ENCODE results near the gene NRP1.
"Not testable (repeated sequence)": the region's sequence is repeated elsewhere in the genome, so short reads cannot be mapped to it uniquely, and the experiment has no call there.

The NRP1 gene

DNA sequence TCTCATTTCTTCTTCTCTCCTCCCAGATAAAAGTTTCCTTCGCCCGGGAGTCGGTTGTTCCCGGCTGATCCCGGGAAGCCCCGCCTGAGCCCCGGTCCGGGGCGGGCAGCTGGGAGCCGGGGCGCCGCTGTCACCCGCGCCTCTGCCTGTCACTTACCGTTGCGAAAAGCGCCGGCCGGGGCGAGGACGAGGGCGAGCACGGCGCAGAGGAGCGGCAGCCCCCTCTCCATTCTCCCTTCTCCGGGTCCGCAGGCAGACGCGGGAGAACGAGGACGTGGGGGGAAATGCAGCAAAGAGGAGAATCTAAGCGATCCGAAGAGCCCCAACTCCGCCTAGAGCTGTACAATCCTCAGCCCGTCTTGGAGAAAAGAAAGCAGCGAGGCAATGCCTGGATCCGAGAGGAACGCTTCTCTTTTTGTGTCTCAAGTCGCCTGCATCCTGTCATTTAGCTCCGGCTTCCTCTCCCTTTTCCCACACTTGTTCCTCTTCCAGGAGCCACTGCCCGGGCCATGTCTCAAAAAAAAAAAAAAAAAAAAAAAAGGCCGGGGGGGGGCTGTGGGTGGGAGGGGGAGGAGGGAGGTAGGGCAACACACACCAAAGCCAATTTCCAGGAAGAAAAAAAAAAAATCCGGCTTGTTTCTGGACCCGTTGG lies at the start of gene NRP1:
NRP1 (minus strand) TSS at position 515 of the 652 bp plus-strand sequence; CDS start at position 230, 285 bp downstream.
- DNase-seq = peak in 31 of 42 donors; percentile 7 to 58 (median 25)
- intact Hi-C loops (cut with DNase I) = loop anchor here (5.0 kb wide), 1 partner anchor 1303 kb away; no protein-coding TSS in a partner anchor

- DNase-seq; intact Hi-C loops (cut with DNase I): not testable (repeated sequence)
Observed at GRCh38 chr10:33384201-33384600, 49.7 kb upstream of the NRP1 start.

DNA sequence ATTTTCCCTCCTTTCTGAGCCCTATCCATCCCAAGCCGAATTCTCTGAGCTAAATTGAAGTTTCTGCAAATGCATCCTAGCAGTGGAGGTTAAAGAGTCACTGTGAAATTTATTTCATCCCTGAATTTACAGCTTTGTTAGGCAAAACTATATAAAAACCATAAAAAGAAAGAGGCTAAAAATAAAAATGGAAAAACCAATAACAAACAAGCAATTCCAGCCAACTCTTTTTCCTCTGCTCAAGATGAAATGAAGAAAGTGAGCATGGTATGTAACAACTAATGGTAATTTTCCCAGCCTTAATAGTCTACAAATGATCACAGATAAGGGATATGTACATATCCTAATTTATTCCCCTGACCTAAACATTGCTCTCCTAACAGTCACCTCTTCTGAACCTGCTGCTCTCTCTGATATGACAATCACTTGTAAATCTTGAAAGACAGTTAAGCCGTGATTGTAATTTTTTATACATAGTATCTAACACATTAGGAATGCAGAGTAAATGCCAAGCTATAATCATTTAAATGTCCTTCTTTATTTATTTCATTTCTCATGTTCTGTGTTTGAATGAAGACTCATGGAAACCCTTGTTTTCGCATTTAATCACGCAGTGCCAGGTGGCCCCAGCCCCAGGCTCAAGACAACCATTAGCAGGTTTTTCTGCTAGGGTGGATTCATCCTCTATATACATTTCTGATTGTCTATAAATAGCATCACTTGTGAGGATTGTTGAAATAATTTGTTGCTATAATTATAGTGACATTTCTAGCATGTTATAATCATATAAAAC lies 48.6 kb upstream of the NRP1 start:
- intact Hi-C loops (cut with DNase I) = no loop called here
- DNase-seq = no peak

GRCh38 chr10:33382216-33382600 lies 47.7 kb upstream of the NRP1 start:
- intact Hi-C loops (cut with DNase I) = no loop called here
- no peak for DNase-seq

GRCh38 chr10:33381451-33382215 lies 47.2 kb upstream of the NRP1 start:
- DNase-seq = no peak
- intact Hi-C loops (cut with DNase I) = no loop called here

- intact Hi-C loops (cut with DNase I) = no loop called here
- no peak for DNase-seq
Observed at GRCh38 chr10:33377658-33378025, 43.2 kb upstream of the NRP1 start.

DNA sequence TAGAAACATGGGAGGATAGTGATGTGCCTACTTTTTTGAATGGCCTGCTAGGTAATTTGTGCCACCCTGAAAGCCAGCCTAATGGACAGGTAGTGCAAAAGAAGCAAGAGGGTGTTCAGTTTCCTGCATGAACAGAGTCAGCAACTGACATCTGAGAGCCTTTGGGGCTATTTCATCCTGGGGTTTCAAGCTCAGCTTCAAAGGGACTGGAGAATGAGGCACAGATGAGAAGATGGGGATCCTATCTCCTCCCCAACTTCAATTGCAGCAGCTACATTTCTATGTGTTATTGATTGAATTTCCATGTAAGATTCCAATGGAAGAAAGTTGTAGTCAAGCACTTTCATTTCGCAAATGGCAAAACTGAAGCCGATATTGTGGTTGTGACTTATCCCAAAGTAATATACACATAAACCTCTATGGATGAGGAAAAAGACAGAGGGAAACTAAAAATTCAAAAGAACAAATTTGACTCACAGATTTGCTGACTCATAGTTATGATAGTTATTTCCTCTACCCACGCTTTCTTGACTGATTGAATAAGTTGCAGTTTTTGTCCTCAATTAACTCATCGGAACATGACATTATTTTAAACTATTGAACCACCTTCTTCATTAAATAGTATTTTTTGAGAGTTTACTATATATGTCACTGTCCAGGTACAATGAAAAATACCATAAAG lies 42.6 kb upstream of the NRP1 start:
- intact Hi-C loops (cut with DNase I) = no loop called here
- no peak for DNase-seq

GRCh38 chr10:33376476-33376875 lies 42.0 kb upstream of the NRP1 start:
- DNase-seq = no peak
- intact Hi-C loops (cut with DNase I) = no loop called here

DNA sequence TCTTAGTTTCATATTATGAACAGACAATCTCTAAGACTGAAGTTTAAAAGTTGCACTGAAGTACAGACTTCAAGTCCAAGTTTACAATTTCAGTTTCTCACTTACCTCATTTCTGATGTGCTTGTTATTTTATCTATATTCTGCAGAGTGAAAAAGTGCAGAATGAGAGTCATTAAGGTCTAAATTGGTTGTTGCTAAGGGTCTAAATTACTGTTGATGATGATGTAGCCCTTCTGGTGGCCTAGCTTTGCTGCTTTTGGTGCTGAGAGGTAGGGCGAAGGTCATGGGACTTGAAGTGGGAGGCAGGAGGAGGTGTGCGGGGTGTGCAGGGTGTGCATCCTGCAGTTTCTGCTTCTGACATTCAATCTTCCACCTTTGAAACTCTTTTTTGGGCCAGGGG lies 38.8 kb upstream of the NRP1 start:
- intact Hi-C loops (cut with DNase I) = no loop called here
- no peak for DNase-seq

- DNase-seq = no peak
- intact Hi-C loops (cut with DNase I) = no loop called here
Observed at GRCh38 chr10:33371234-33371633, 36.8 kb upstream of the NRP1 start.

- intact Hi-C loops (cut with DNase I) = no loop called here
- DNase-seq = no peak
Observed at GRCh38 chr10:33370434-33370930, 36.0 kb upstream of the NRP1 start.

DNA sequence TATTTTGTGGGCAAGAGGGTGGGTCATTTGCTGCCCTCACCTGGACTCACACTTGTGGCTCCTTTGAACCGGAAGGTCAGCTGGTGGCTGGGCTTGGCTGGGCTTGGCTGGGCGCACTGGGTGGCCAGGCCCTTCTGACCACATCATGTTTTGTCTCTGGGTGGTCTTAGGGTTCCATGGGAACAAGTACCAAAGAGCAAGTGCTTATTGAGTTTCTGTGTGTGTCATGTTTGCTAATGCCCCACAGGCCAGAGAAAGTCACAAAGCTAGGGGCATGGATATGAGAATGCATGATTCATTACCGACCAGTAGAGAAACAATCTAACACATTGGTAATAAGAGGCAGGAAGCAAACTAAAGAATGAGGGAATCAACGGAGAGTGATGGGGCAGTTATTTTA lies 33.6 kb upstream of the NRP1 start:
- no peak for DNase-seq
- intact Hi-C loops (cut with DNase I) = no loop called here

GRCh38 chr10:33365871-33366411 lies 31.5 kb upstream of the NRP1 start:
- intact Hi-C loops (cut with DNase I) = no loop called here
- DNase-seq = no peak

DNA sequence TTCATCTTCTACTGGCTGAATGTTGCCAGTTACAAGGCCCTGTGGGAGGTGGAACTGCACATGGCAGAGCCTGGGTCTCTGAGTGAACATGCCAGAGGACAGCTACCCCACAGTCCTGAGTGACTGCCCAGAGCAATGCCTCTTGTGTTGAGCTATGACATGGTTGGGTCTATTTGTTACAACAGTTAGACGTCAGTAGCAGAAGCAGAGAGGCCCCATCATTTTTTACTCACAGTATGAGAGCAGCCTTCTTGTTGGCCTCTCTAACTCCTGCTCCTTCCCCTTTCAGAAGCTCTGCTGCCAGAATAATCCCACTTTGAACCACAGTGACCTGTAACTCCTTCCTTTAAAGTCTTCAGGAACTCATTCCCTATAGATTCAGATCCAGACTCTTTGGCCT lies 30.8 kb upstream of the NRP1 start:
- DNase-seq = no peak
- intact Hi-C loops (cut with DNase I) = no loop called here

- intact Hi-C loops (cut with DNase I) = no loop called here
- no peak for DNase-seq
Observed at GRCh38 chr10:33363106-33363505, 28.6 kb upstream of the NRP1 start.

GRCh38 chr10:33358016-33358415 lies 23.5 kb upstream of the NRP1 start:
- DNase-seq = no peak
- intact Hi-C loops (cut with DNase I) = no loop called here

GRCh38 chr10:33355274-33355673 lies 20.8 kb upstream of the NRP1 start:
- intact Hi-C loops (cut with DNase I) = no loop called here
- DNase-seq = peak in 16 of 42 donors; percentile 3 to 49 (median 20)

DNA sequence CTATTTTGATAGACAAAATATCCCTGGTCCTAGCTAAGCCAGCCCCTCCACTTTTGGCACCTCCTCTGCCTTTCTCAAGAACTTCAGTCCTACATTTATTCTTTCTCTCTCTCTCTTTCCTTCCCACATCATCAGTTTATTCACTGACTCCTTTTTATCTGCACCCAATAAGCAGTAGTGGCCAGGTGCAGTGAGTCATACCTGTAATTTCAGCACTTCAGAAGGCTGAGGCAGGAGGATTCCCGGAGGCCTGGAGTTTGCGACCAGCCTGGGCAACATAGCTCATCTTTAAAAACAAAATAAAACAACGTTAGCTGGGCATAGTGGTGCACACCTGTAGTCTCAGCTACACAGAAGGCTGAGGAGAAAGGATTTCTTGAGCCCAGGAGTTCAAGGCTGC lies 19.4 kb upstream of the NRP1 start:
- DNase-seq = no peak
- intact Hi-C loops (cut with DNase I) = no loop called here

DNA sequence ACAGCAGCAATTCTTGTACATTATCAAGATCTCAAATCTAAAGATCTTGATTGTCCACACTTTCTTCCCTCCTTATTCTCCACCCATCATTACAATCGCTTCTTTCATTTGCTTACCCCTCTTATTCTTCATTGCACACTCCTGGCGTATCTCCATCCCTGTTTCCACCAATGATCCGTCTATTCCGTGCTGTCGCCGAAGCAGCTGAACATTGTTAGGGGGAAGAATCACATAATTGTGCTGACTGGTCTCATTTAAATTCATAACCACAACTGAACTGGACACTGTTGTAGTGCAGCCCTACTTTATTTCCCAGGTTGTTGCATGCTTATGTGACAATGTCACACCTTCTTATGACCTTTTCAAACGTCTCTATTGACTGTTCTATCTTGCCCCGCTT lies 18.9 kb upstream of the NRP1 start:
- peak in 30 of 42 donors; percentile 12 to 77 (median 38) for DNase-seq
- intact Hi-C loops (cut with DNase I) = no loop called here
